GM23338 (cell line): ENCODE measurements around the gene NCKAP5. TPM values are rescaled to one million over a fixed set of nuclear protein-coding genes. Genes with fewer than 3 reads are reported as not detected.

ENCODE experiments used
- ATAC-seq: fragments of 200-7000 bp; cut with Tn5 transposase; 3 replicates; pipeline ENCODE4 v1.9.1; 2020
- DNase-seq: peaks from one replicate; pipeline ENCODE4 v3.0.0-alpha.2; 2015; ENCODE audit warnings: low spot score
- H2AFZ ChIP-seq: fragments of 200-600 bp; sonication (generic); 2 replicates; pipeline ENCODE4 v1.8.0; 2016; ENCODE audit warnings: antibody characterized with exemption, mild to moderate bottlenecking, moderate library complexity
- H3F3A ChIP-seq: fragments of 200-600 bp; sonication (generic); replicated peaks from 2 replicates; pipeline ENCODE4 v1.8.0; 2017; ENCODE audit warnings: antibody characterized with exemption, mixed run types, low read depth
- H3K27ac ChIP-seq: fragments of 200-600 bp; sonication (generic); 2 replicates; pipeline ENCODE4 v1.6.1; 2016; ENCODE audit warnings: low read depth
- H3K27me3 ChIP-seq: fragments of 200-600 bp; sonication (generic); 2 replicates; pipeline ENCODE4 v1.8.0; 2016; ENCODE audit warnings: mild to moderate bottlenecking, mixed run types, moderate library complexity; ENCODE audit not compliant: insufficient read depth
- H3K36me3 ChIP-seq: fragments of 200-600 bp; sonication (generic); 2 replicates; pipeline ENCODE4 v1.8.0; 2016; ENCODE audit warnings: mild to moderate bottlenecking; ENCODE audit not compliant: insufficient read depth
- H3K4me1 ChIP-seq: fragments of 200-600 bp; sonication (generic); 2 replicates; pipeline ENCODE4 v1.8.0; 2016; ENCODE audit warnings: mild to moderate bottlenecking, moderate library complexity; ENCODE audit not compliant: insufficient read depth
- H3K4me2 ChIP-seq: fragments of 200-600 bp; sonication (generic); 2 replicates; pipeline ENCODE4 v1.7.1; 2017; ENCODE audit warnings: mixed run types
- H3K4me3 ChIP-seq: fragments of 200-600 bp; sonication (generic); 2 replicates; pipeline ENCODE4 v1.6.1; 2016; ENCODE audit warnings: mixed run types
- H3K79me2 ChIP-seq: fragments of 200-600 bp; sonication (generic); replicated peaks from 2 replicates; pipeline ENCODE4 v1.8.0; 2017; ENCODE audit warnings: mild to moderate bottlenecking; ENCODE audit not compliant: insufficient read depth
- H3K9me2 ChIP-seq: fragments of 200-600 bp; sonication (generic); 2 replicates; pipeline ENCODE4 v1.8.0; 2017; ENCODE audit not compliant: insufficient read depth
- H4K20me1 ChIP-seq: fragments of 200-600 bp; sonication (generic); replicated peaks from 2 replicates; pipeline ENCODE4 v1.8.0; 2017; ENCODE audit warnings: mild to moderate bottlenecking; ENCODE audit not compliant: insufficient read depth
- H3K27ac Mint-ChIP-seq: 2 replicates; pipeline ENCODE4 v1.8.0; 2020; ENCODE audit warnings: inconsistent platforms, mild to moderate bottlenecking, moderate library complexity, mixed read lengths
- H3K27me3 Mint-ChIP-seq: 3 replicates; pipeline ENCODE4 v1.8.0; 2022; ENCODE audit warnings: low read depth, mild to moderate bottlenecking, moderate library complexity, mixed read lengths, inconsistent platforms; ENCODE audit not compliant: insufficient read depth, poor library complexity
- H3K36me3 Mint-ChIP-seq: 3 replicates; pipeline ENCODE4 v1.8.0; 2021; ENCODE audit warnings: low read depth, mild to moderate bottlenecking, inconsistent platforms, moderate library complexity, mixed read lengths
- H3K4me1 Mint-ChIP-seq: 3 replicates; pipeline ENCODE4 v1.8.0; 2020; ENCODE audit warnings: mild to moderate bottlenecking, inconsistent platforms, mixed read lengths
- H3K4me3 Mint-ChIP-seq: 3 replicates; pipeline ENCODE4 v1.8.0; 2021; ENCODE audit warnings: moderate library complexity, mild to moderate bottlenecking, inconsistent platforms, mixed read lengths
- H3K9me3 Mint-ChIP-seq: 3 replicates; pipeline ENCODE4 v1.8.0; 2020; ENCODE audit warnings: moderate library complexity, mild to moderate bottlenecking, inconsistent platforms, mixed read lengths
- CREB1 ChIP-seq: fragments of 250-450 bp; sonication (Bioruptor Pico); IDR thresholded peaks from 2 replicates; pipeline ENCODE4 v1.5.0; 2020; ENCODE audit warnings: low read depth, mild to moderate bottlenecking, moderate library complexity
- EZH2 ChIP-seq: fragments of 200-600 bp; sonication (generic); IDR thresholded peaks from one replicate; pipeline ENCODE4 v1.8.0; 2017; ENCODE audit warnings: antibody characterized with exemption, mild to moderate bottlenecking, low read depth; ENCODE audit not compliant: unreplicated experiment
- EZH2phosphoT487 ChIP-seq: fragments of 200-600 bp; sonication (generic); IDR thresholded peaks from one replicate; pipeline ENCODE4 v1.8.1; 2018; ENCODE audit warnings: antibody characterized with exemption; ENCODE audit not compliant: unreplicated experiment
- JUNB ChIP-seq: IDR thresholded peaks from one replicate; pipeline ENCODE4 v1.6.1; 2016; ENCODE audit warnings: antibody characterized with exemption; ENCODE audit not compliant: unreplicated experiment
- NANOG ChIP-seq: IDR thresholded peaks from 2 replicates; pipeline ENCODE4 v1.6.1; 2016; ENCODE audit warnings: antibody characterized with exemption, borderline replicate concordance
- POLR2AphosphoS5 ChIP-seq: IDR thresholded peaks from 2 replicates; pipeline ENCODE4 v1.6.1; 2016; ENCODE audit warnings: antibody characterized with exemption, low read depth
- STAT1 ChIP-seq: IDR thresholded peaks from one replicate; pipeline ENCODE4 v1.6.1; 2016; ENCODE audit warnings: antibody characterized with exemption; ENCODE audit not compliant: unreplicated experiment
- ZNF114 ChIP-seq: fragments of 250-450 bp; sonication (Bioruptor Pico); IDR thresholded peaks from 2 replicates; pipeline ENCODE4 v1.5.0; 2020; ENCODE audit warnings: mild to moderate bottlenecking, moderate library complexity
- ZNF331 ChIP-seq: fragments of 250-450 bp; sonication (Bioruptor Pico); IDR thresholded peaks from 2 replicates; pipeline ENCODE4 v1.5.0; 2020; ENCODE audit warnings: low read depth, mild to moderate bottlenecking, moderate library complexity
- polyA plus RNA-seq: library from polyadenylated mRNA; unstranded; fragments of >200 nt; fragmentation: Nextera tagmentation; extraction: Ambion mirVana; gene quantifications from 2 replicates; pipeline ENCODE4 v1.2.1, GENCODE V29; 2016
- total RNA-seq: library from RNA; depleted of rRNA; stranded (reverse); fragments of >200 nt; shearing (Covaris generic); gene quantifications from 2 replicates; pipeline ENCODE4 v1.2.3, GENCODE V29; 2014
- TF ChIP-seq, protein P1 (sequence below): IDR thresholded peaks from 2 replicates; pipeline ENCODE4 v1.6.1; 2016; ENCODE audit warnings: antibody characterized with exemption
- TF ChIP-seq, protein P2 (sequence below), 2 experiments: fragments of 200-600 bp in 1 of 2; sonication (generic) in 1 of 2; conservative IDR thresholded peaks; 2 replicates each; pipeline versions ENCODE4 v1.5.1 to v1.6.1; 2016 to 2017; ENCODE audit warnings: antibody characterized with exemption in 2 of 2, low read depth in 2 of 2, mild to moderate bottlenecking in 2 of 2, moderate library complexity in 1 of 2
- TF ChIP-seq, protein P3 (sequence below): IDR thresholded peaks from one replicate; pipeline ENCODE4 v1.6.1; 2018; ENCODE audit warnings: antibody characterized with exemption; ENCODE audit not compliant: unreplicated experiment

The NCKAP5 gene
- total and polyA plus RNA-seq, 2 experiments from 2014 or later: 0.34 to 0.73 TPM

DNA sequence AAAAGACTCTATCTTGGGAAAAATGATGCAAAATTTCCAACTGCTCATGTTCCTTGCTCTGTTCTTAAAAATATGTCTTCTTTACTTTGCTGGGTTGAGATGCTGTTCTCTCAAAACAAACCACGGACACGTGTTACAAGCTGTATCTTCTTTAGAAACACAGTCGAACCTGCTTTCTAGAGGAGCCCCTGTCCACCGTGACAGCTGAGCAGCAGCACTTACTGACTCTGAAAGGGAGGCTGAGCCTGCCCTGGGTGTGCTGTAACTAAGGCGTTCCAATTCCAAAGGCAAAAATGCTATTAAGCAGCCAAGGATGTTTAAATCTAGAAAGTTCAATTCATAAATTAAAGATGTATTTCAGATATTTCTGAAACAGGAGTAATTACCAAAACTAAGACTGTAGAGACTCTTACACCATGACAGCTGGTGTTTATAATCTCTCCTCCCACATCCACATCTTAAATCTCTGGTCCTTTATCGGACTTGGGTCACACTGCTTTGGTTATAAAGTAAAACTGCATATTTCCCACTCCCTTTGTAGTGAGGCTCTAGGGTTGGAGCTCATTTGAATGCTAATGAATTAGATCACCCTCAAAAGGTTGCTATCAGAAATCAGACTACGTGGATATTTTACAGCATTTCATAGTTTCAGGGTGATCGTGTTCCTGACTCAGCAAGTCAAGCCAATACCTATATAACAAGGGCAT, 617.1 kb downstream of the NCKAP5 start (continued):
- TF ChIP-seq, protein P1, sequence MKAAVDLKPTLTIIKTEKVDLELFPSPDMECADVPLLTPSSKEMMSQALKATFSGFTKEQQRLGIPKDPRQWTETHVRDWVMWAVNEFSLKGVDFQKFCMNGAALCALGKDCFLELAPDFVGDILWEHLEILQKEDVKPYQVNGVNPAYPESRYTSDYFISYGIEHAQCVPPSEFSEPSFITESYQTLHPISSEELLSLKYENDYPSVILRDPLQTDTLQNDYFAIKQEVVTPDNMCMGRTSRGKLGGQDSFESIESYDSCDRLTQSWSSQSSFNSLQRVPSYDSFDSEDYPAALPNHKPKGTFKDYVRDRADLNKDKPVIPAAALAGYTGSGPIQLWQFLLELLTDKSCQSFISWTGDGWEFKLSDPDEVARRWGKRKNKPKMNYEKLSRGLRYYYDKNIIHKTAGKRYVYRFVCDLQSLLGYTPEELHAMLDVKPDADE: no peak
- TF ChIP-seq, protein P2, sequence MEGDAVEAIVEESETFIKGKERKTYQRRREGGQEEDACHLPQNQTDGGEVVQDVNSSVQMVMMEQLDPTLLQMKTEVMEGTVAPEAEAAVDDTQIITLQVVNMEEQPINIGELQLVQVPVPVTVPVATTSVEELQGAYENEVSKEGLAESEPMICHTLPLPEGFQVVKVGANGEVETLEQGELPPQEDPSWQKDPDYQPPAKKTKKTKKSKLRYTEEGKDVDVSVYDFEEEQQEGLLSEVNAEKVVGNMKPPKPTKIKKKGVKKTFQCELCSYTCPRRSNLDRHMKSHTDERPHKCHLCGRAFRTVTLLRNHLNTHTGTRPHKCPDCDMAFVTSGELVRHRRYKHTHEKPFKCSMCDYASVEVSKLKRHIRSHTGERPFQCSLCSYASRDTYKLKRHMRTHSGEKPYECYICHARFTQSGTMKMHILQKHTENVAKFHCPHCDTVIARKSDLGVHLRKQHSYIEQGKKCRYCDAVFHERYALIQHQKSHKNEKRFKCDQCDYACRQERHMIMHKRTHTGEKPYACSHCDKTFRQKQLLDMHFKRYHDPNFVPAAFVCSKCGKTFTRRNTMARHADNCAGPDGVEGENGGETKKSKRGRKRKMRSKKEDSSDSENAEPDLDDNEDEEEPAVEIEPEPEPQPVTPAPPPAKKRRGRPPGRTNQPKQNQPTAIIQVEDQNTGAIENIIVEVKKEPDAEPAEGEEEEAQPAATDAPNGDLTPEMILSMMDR (conservative IDR thresholded peaks at IDR 0.05; ENCODE audit: low read depth in 2 of 2): no peak
- no peak for TF ChIP-seq NANOG
- TF ChIP-seq ZNF331: no peak
- no peak for TF ChIP-seq STAT1
- no peak for TF ChIP-seq EZH2phosphoT487
- no peak for TF ChIP-seq CREB1 (CRISPR knock-in tag)
- no peak for TF ChIP-seq POLR2AphosphoS5
- no peak for TF ChIP-seq JUNB
- TF ChIP-seq, protein P3, sequence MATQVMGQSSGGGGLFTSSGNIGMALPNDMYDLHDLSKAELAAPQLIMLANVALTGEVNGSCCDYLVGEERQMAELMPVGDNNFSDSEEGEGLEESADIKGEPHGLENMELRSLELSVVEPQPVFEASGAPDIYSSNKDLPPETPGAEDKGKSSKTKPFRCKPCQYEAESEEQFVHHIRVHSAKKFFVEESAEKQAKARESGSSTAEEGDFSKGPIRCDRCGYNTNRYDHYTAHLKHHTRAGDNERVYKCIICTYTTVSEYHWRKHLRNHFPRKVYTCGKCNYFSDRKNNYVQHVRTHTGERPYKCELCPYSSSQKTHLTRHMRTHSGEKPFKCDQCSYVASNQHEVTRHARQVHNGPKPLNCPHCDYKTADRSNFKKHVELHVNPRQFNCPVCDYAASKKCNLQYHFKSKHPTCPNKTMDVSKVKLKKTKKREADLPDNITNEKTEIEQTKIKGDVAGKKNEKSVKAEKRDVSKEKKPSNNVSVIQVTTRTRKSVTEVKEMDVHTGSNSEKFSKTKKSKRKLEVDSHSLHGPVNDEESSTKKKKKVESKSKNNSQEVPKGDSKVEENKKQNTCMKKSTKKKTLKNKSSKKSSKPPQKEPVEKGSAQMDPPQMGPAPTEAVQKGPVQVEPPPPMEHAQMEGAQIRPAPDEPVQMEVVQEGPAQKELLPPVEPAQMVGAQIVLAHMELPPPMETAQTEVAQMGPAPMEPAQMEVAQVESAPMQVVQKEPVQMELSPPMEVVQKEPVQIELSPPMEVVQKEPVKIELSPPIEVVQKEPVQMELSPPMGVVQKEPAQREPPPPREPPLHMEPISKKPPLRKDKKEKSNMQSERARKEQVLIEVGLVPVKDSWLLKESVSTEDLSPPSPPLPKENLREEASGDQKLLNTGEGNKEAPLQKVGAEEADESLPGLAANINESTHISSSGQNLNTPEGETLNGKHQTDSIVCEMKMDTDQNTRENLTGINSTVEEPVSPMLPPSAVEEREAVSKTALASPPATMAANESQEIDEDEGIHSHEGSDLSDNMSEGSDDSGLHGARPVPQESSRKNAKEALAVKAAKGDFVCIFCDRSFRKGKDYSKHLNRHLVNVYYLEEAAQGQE: no peak

DNA sequence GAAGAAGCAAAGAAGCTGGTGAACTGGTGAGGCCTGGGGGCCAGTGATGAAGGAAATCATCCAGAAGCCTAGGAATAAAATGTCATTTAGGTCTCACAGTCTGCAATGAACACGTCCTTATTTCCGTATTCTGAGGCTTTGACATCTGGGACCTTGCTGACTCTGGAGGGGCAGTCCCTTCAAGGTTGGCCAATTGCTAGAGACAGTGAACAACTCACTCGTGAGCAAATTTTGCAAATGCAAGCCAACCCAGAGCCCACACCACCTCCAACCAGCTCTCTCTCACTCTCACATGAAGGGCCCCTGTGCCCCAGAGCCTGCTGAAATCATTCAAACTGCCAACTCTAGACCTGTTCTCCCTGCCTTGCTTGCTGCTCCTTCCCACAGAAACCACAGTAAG, 619.2 kb downstream of the NCKAP5 start:
- Histone ChIP-seq H3K79me2 (no peaks in the 10 kb centered on the region), H3K4me2 (no peak overlapping the region), H3K36me3 (no peaks in the 10 kb centered on the region), H3K27me3 (no peaks in the 10 kb centered on the region), H3K4me3 (no peak overlapping the region), H4K20me1 (no peaks in the 10 kb centered on the region), H3F3A (no peaks in the 10 kb centered on the region), H2AFZ (no peak overlapping the region), H3K4me1 (no peaks in the 10 kb centered on the region), H3K27ac (no peak overlapping the region), H3K9me2 (0 out of 2 replicates have a peak, but pooled peaks cover 5% of the 10 kb centered on the region)
- H3K36me3 Mint-ChIP-seq: no peaks in the 10 kb centered on the region
- H3K4me1 Mint-ChIP-seq: peaks cover 16% of the 10 kb centered on the region
- no peak overlapping the region for H3K27ac Mint-ChIP-seq
- DNase-seq (no peak), ATAC-seq (no peak)
- no peak overlapping the region for H3K4me3 Mint-ChIP-seq
- no peaks in the 10 kb centered on the region for H3K27me3 Mint-ChIP-seq
- no peaks in the 10 kb centered on the region for H3K9me3 Mint-ChIP-seq
- TF ChIP-seq EZH2phosphoT487 (no peak), JUNB (no peak), STAT1 (no peak), EZH2 (no peak), ZNF114 (CRISPR knock-in tag) (no peak), CREB1 (CRISPR knock-in tag) (no peak)
- TF ChIP-seq, protein P1: no peak
